GM23338 (cell line): ENCODE measurements around the gene BCAS3. TPM values are rescaled to one million over a fixed set of nuclear protein-coding genes. Genes with fewer than 3 reads are reported as not detected.

ENCODE experiments used
- ATAC-seq: fragments of 200-7000 bp; cut with Tn5 transposase; 3 replicates; pipeline ENCODE4 v1.9.1; 2020
- DNase-seq: peaks from one replicate; pipeline ENCODE4 v3.0.0-alpha.2; 2015; ENCODE audit warnings: low spot score
- H2AFZ ChIP-seq: fragments of 200-600 bp; sonication (generic); 2 replicates; pipeline ENCODE4 v1.8.0; 2016; ENCODE audit warnings: antibody characterized with exemption, mild to moderate bottlenecking, moderate library complexity
- H3F3A ChIP-seq: fragments of 200-600 bp; sonication (generic); replicated peaks from 2 replicates; pipeline ENCODE4 v1.8.0; 2017; ENCODE audit warnings: antibody characterized with exemption, mixed run types, low read depth
- H3K27ac ChIP-seq: fragments of 200-600 bp; sonication (generic); 2 replicates; pipeline ENCODE4 v1.6.1; 2016; ENCODE audit warnings: low read depth
- H3K27me3 ChIP-seq: fragments of 200-600 bp; sonication (generic); 2 replicates; pipeline ENCODE4 v1.8.0; 2016; ENCODE audit warnings: mild to moderate bottlenecking, mixed run types, moderate library complexity; ENCODE audit not compliant: insufficient read depth
- H3K36me3 ChIP-seq: fragments of 200-600 bp; sonication (generic); 2 replicates; pipeline ENCODE4 v1.8.0; 2016; ENCODE audit warnings: mild to moderate bottlenecking; ENCODE audit not compliant: insufficient read depth
- H3K4me1 ChIP-seq: fragments of 200-600 bp; sonication (generic); 2 replicates; pipeline ENCODE4 v1.8.0; 2016; ENCODE audit warnings: mild to moderate bottlenecking, moderate library complexity; ENCODE audit not compliant: insufficient read depth
- H3K4me2 ChIP-seq: fragments of 200-600 bp; sonication (generic); 2 replicates; pipeline ENCODE4 v1.7.1; 2017; ENCODE audit warnings: mixed run types
- H3K4me3 ChIP-seq: fragments of 200-600 bp; sonication (generic); 2 replicates; pipeline ENCODE4 v1.6.1; 2016; ENCODE audit warnings: mixed run types
- H3K79me2 ChIP-seq: fragments of 200-600 bp; sonication (generic); replicated peaks from 2 replicates; pipeline ENCODE4 v1.8.0; 2017; ENCODE audit warnings: mild to moderate bottlenecking; ENCODE audit not compliant: insufficient read depth
- H3K9me2 ChIP-seq: fragments of 200-600 bp; sonication (generic); 2 replicates; pipeline ENCODE4 v1.8.0; 2017; ENCODE audit not compliant: insufficient read depth
- H4K20me1 ChIP-seq: fragments of 200-600 bp; sonication (generic); replicated peaks from 2 replicates; pipeline ENCODE4 v1.8.0; 2017; ENCODE audit warnings: mild to moderate bottlenecking; ENCODE audit not compliant: insufficient read depth
- H3K27ac Mint-ChIP-seq: 2 replicates; pipeline ENCODE4 v1.8.0; 2020; ENCODE audit warnings: inconsistent platforms, mild to moderate bottlenecking, moderate library complexity, mixed read lengths
- H3K27me3 Mint-ChIP-seq: 3 replicates; pipeline ENCODE4 v1.8.0; 2022; ENCODE audit warnings: low read depth, mild to moderate bottlenecking, moderate library complexity, mixed read lengths, inconsistent platforms; ENCODE audit not compliant: insufficient read depth, poor library complexity
- H3K36me3 Mint-ChIP-seq: 3 replicates; pipeline ENCODE4 v1.8.0; 2021; ENCODE audit warnings: low read depth, mild to moderate bottlenecking, inconsistent platforms, moderate library complexity, mixed read lengths
- H3K4me1 Mint-ChIP-seq: 3 replicates; pipeline ENCODE4 v1.8.0; 2020; ENCODE audit warnings: mild to moderate bottlenecking, inconsistent platforms, mixed read lengths
- H3K4me3 Mint-ChIP-seq: 3 replicates; pipeline ENCODE4 v1.8.0; 2021; ENCODE audit warnings: moderate library complexity, mild to moderate bottlenecking, inconsistent platforms, mixed read lengths
- H3K9me3 Mint-ChIP-seq: 3 replicates; pipeline ENCODE4 v1.8.0; 2020; ENCODE audit warnings: moderate library complexity, mild to moderate bottlenecking, inconsistent platforms, mixed read lengths
- CREB1 ChIP-seq: fragments of 250-450 bp; sonication (Bioruptor Pico); IDR thresholded peaks from 2 replicates; pipeline ENCODE4 v1.5.0; 2020; ENCODE audit warnings: low read depth, mild to moderate bottlenecking, moderate library complexity
- EZH2 ChIP-seq: fragments of 200-600 bp; sonication (generic); IDR thresholded peaks from one replicate; pipeline ENCODE4 v1.8.0; 2017; ENCODE audit warnings: antibody characterized with exemption, mild to moderate bottlenecking, low read depth; ENCODE audit not compliant: unreplicated experiment
- EZH2phosphoT487 ChIP-seq: fragments of 200-600 bp; sonication (generic); IDR thresholded peaks from one replicate; pipeline ENCODE4 v1.8.1; 2018; ENCODE audit warnings: antibody characterized with exemption; ENCODE audit not compliant: unreplicated experiment
- JUNB ChIP-seq: IDR thresholded peaks from one replicate; pipeline ENCODE4 v1.6.1; 2016; ENCODE audit warnings: antibody characterized with exemption; ENCODE audit not compliant: unreplicated experiment
- NANOG ChIP-seq: IDR thresholded peaks from 2 replicates; pipeline ENCODE4 v1.6.1; 2016; ENCODE audit warnings: antibody characterized with exemption, borderline replicate concordance
- POLR2AphosphoS5 ChIP-seq: IDR thresholded peaks from 2 replicates; pipeline ENCODE4 v1.6.1; 2016; ENCODE audit warnings: antibody characterized with exemption, low read depth
- STAT1 ChIP-seq: IDR thresholded peaks from one replicate; pipeline ENCODE4 v1.6.1; 2016; ENCODE audit warnings: antibody characterized with exemption; ENCODE audit not compliant: unreplicated experiment
- ZNF114 ChIP-seq: fragments of 250-450 bp; sonication (Bioruptor Pico); IDR thresholded peaks from 2 replicates; pipeline ENCODE4 v1.5.0; 2020; ENCODE audit warnings: mild to moderate bottlenecking, moderate library complexity
- ZNF331 ChIP-seq: fragments of 250-450 bp; sonication (Bioruptor Pico); IDR thresholded peaks from 2 replicates; pipeline ENCODE4 v1.5.0; 2020; ENCODE audit warnings: low read depth, mild to moderate bottlenecking, moderate library complexity
- polyA plus RNA-seq: library from polyadenylated mRNA; unstranded; fragments of >200 nt; fragmentation: Nextera tagmentation; extraction: Ambion mirVana; gene quantifications from 2 replicates; pipeline ENCODE4 v1.2.1, GENCODE V29; 2016
- total RNA-seq: library from RNA; depleted of rRNA; stranded (reverse); fragments of >200 nt; shearing (Covaris generic); gene quantifications from 2 replicates; pipeline ENCODE4 v1.2.3, GENCODE V29; 2014
- TF ChIP-seq, protein P1 (sequence below): IDR thresholded peaks from one replicate; pipeline ENCODE4 v1.6.1; 2018; ENCODE audit warnings: antibody characterized with exemption; ENCODE audit not compliant: unreplicated experiment
- TF ChIP-seq, protein P2 (sequence below): IDR thresholded peaks from 2 replicates; pipeline ENCODE4 v1.6.1; 2016; ENCODE audit warnings: antibody characterized with exemption
- TF ChIP-seq, protein P3 (sequence below): fragments of 250-450 bp; sonication (Bioruptor Pico); IDR thresholded peaks from 2 replicates; pipeline ENCODE4 v1.5.0; 2020; ENCODE audit warnings: mild to moderate bottlenecking, moderate library complexity
- TF ChIP-seq, protein P4 (sequence below), 2 experiments: fragments of 200-600 bp in 1 of 2; sonication (generic) in 1 of 2; conservative IDR thresholded peaks; 2 replicates each; pipeline versions ENCODE4 v1.5.1 to v1.6.1; 2016 to 2017; ENCODE audit warnings: antibody characterized with exemption in 2 of 2, low read depth in 2 of 2, mild to moderate bottlenecking in 2 of 2, moderate library complexity in 1 of 2

Gene BCAS3
- total and polyA plus RNA-seq, 2 experiments from 2014 or later, result 8.2 to 28.0 TPM

DNA sequence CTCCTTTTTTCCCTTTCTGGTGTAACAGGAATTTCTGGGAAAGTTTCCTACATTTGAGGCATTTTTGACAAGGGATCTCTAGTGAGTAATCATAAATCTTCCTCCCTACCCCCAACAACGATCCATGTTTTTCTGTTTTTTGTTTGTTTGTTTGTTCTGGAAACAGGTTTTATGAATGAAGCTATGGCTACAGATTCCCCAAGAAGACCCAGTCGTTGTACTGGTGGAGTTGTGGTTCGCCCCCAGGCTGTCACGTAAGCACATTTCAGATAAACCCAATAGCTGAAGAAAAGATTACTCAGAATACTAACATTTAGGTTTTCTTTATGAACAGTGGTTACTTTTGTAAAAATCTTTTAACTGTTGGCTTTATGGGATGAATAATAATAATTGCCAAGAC lies 1.6 kb downstream of the BCAS3 start:
- Histone ChIP-seq H3K27ac (no peak overlapping the region), H3K4me3 (no peak overlapping the region), H3K27me3 (no peaks in the 10 kb centered on the region), H3K79me2 (no peaks in the 10 kb centered on the region), H2AFZ (no peak overlapping the region), H3K4me2 (no peak overlapping the region), H3K4me1 (no peaks in the 10 kb centered on the region), H3F3A (no peaks in the 10 kb centered on the region), H4K20me1 (no peaks in the 10 kb centered on the region), H3K9me2 (no peaks in the 10 kb centered on the region), H3K36me3 (no peaks in the 10 kb centered on the region)
- Mint-ChIP-seq H3K4me3 (0 out of 3 replicates have a peak overlapping the region, but pooled peaks have one; percentile 100), H3K36me3 (no peaks in the 10 kb centered on the region), H3K27ac (no peak overlapping the region), H3K27me3 (peaks cover 3% of the 10 kb centered on the region), H3K9me3 (no peaks in the 10 kb centered on the region), H3K4me1 (peaks cover 12% of the 10 kb centered on the region; the same call in 2 of the 3 replicates)
- DNase-seq (no peak), ATAC-seq (no peak)
- TF ChIP-seq CREB1 (CRISPR knock-in tag), result no peak
- no peak for TF ChIP-seq STAT1
- no peak for TF ChIP-seq ZNF331 (CRISPR knock-in tag)
- TF ChIP-seq EZH2, result no peak
- no peak for TF ChIP-seq POLR2AphosphoS5
- TF ChIP-seq, protein P1, sequence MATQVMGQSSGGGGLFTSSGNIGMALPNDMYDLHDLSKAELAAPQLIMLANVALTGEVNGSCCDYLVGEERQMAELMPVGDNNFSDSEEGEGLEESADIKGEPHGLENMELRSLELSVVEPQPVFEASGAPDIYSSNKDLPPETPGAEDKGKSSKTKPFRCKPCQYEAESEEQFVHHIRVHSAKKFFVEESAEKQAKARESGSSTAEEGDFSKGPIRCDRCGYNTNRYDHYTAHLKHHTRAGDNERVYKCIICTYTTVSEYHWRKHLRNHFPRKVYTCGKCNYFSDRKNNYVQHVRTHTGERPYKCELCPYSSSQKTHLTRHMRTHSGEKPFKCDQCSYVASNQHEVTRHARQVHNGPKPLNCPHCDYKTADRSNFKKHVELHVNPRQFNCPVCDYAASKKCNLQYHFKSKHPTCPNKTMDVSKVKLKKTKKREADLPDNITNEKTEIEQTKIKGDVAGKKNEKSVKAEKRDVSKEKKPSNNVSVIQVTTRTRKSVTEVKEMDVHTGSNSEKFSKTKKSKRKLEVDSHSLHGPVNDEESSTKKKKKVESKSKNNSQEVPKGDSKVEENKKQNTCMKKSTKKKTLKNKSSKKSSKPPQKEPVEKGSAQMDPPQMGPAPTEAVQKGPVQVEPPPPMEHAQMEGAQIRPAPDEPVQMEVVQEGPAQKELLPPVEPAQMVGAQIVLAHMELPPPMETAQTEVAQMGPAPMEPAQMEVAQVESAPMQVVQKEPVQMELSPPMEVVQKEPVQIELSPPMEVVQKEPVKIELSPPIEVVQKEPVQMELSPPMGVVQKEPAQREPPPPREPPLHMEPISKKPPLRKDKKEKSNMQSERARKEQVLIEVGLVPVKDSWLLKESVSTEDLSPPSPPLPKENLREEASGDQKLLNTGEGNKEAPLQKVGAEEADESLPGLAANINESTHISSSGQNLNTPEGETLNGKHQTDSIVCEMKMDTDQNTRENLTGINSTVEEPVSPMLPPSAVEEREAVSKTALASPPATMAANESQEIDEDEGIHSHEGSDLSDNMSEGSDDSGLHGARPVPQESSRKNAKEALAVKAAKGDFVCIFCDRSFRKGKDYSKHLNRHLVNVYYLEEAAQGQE, result no peak
- TF ChIP-seq, protein P2, sequence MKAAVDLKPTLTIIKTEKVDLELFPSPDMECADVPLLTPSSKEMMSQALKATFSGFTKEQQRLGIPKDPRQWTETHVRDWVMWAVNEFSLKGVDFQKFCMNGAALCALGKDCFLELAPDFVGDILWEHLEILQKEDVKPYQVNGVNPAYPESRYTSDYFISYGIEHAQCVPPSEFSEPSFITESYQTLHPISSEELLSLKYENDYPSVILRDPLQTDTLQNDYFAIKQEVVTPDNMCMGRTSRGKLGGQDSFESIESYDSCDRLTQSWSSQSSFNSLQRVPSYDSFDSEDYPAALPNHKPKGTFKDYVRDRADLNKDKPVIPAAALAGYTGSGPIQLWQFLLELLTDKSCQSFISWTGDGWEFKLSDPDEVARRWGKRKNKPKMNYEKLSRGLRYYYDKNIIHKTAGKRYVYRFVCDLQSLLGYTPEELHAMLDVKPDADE, result no peak
- no peak for TF ChIP-seq JUNB
- TF ChIP-seq, protein P3, sequence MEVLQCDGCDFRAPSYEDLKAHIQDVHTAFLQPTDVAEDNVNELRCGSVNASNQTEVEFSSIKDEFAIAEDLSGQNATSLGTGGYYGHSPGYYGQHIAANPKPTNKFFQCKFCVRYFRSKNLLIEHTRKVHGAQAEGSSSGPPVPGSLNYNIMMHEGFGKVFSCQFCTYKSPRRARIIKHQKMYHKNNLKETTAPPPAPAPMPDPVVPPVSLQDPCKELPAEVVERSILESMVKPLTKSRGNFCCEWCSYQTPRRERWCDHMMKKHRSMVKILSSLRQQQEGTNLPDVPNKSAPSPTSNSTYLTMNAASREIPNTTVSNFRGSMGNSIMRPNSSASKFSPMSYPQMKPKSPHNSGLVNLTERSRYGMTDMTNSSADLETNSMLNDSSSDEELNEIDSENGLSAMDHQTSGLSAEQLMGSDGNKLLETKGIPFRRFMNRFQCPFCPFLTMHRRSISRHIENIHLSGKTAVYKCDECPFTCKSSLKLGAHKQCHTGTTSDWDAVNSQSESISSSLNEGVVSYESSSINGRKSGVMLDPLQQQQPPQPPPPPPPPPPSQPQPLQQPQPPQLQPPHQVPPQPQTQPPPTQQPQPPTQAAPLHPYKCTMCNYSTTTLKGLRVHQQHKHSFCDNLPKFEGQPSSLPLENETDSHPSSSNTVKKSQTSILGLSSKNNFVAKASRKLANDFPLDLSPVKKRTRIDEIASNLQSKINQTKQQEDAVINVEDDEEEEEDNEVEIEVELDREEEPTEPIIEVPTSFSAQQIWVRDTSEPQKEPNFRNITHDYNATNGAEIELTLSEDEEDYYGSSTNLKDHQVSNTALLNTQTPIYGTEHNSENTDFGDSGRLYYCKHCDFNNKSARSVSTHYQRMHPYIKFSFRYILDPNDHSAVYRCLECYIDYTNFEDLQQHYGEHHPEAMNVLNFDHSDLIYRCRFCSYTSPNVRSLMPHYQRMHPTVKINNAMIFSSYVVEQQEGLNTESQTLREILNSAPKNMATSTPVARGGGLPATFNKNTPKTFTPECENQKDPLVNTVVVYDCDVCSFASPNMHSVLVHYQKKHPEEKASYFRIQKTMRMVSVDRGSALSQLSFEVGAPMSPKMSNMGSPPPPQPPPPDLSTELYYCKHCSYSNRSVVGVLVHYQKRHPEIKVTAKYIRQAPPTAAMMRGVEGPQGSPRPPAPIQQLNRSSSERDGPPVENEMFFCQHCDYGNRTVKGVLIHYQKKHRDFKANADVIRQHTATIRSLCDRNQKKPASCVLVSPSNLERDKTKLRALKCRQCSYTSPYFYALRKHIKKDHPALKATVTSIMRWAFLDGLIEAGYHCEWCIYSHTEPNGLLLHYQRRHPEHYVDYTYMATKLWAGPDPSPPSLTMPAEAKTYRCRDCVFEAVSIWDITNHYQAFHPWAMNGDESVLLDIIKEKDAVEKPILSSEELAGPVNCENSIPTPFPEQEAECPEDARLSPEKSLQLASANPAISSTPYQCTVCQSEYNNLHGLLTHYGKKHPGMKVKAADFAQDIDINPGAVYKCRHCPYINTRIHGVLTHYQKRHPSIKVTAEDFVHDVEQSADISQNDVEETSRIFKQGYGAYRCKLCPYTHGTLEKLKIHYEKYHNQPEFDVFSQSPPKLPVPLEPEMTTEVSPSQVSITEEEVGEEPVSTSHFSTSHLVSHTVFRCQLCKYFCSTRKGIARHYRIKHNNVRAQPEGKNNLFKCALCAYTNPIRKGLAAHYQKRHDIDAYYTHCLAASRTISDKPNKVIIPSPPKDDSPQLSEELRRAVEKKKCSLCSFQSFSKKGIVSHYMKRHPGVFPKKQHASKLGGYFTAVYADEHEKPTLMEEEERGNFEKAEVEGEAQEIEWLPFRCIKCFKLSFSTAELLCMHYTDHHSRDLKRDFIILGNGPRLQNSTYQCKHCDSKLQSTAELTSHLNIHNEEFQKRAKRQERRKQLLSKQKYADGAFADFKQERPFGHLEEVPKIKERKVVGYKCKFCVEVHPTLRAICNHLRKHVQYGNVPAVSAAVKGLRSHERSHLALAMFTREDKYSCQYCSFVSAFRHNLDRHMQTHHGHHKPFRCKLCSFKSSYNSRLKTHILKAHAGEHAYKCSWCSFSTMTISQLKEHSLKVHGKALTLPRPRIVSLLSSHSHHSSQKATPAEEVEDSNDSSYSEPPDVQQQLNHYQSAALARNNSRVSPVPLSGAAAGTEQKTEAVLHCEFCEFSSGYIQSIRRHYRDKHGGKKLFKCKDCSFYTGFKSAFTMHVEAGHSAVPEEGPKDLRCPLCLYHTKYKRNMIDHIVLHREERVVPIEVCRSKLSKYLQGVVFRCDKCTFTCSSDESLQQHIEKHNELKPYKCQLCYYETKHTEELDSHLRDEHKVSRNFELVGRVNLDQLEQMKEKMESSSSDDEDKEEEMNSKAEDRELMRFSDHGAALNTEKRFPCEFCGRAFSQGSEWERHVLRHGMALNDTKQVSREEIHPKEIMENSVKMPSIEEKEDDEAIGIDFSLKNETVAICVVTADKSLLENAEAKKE, result no peak
- TF ChIP-seq, protein P4, sequence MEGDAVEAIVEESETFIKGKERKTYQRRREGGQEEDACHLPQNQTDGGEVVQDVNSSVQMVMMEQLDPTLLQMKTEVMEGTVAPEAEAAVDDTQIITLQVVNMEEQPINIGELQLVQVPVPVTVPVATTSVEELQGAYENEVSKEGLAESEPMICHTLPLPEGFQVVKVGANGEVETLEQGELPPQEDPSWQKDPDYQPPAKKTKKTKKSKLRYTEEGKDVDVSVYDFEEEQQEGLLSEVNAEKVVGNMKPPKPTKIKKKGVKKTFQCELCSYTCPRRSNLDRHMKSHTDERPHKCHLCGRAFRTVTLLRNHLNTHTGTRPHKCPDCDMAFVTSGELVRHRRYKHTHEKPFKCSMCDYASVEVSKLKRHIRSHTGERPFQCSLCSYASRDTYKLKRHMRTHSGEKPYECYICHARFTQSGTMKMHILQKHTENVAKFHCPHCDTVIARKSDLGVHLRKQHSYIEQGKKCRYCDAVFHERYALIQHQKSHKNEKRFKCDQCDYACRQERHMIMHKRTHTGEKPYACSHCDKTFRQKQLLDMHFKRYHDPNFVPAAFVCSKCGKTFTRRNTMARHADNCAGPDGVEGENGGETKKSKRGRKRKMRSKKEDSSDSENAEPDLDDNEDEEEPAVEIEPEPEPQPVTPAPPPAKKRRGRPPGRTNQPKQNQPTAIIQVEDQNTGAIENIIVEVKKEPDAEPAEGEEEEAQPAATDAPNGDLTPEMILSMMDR (conservative IDR thresholded peaks at IDR 0.05; ENCODE audit: low read depth in 2 of 2), result no peak
- no peak for TF ChIP-seq EZH2phosphoT487
- no peak for TF ChIP-seq NANOG
- TF ChIP-seq ZNF114, result no peak
